Keratinocyte (primary cell): ENCODE results near the gene SSBP4. TPM values are rescaled to one million over a fixed set of nuclear protein-coding genes. Genes with fewer than 3 reads are reported as not detected.

Source experiments
- DNase-seq: peaks from one replicate; pipeline ENCODE4 v3.0.0-alpha.2; 2011; ENCODE audit warnings: low read depth, missing footprints, low spot score
- FAIRE-seq: peaks from 2 replicates; lab custom pipeline; 2011; peaks lifted over from hg19 to GRCh38; lab: Jason Lieb, UNC
- H2AFZ ChIP-seq: 2 replicates; pipeline ENCODE4 v1.6.0; 2012; ENCODE audit warnings: low read length, control low read depth, inconsistent platforms; ENCODE audit not compliant: control insufficient read depth
- H3K27ac ChIP-seq: 2 replicates; pipeline ENCODE4 v1.5.1; 2011; ENCODE audit warnings: low read length; ENCODE audit not compliant: control insufficient read depth, insufficient read depth
- H3K27me3 ChIP-seq: 3 replicates; pipeline ENCODE4 v1.6.0; 2011; ENCODE audit warnings: low read length; ENCODE audit not compliant: control insufficient read depth, insufficient read depth; ENCODE audit errors: extremely low read depth
- H3K36me3 ChIP-seq, 2 experiments: 2 replicates in 1 of 2; 3 replicates in 1 of 2; pipeline ENCODE4 v1.5.1; 2011; ENCODE audit warnings: low read length in 2 of 2, mild to moderate bottlenecking in 1 of 2; ENCODE audit not compliant: control insufficient read depth in 2 of 2, insufficient read depth in 2 of 2; ENCODE audit errors: extremely low read depth in 1 of 2
- H3K4me1 ChIP-seq: 3 replicates; pipeline ENCODE4 v1.5.1; 2011; ENCODE audit warnings: low read length; ENCODE audit not compliant: control insufficient read depth, insufficient read depth; ENCODE audit errors: extremely low read depth
- H3K4me2 ChIP-seq: 3 replicates; pipeline ENCODE4 v1.6.0; 2011; ENCODE audit warnings: low read depth, low read length; ENCODE audit not compliant: control insufficient read depth, insufficient read depth; ENCODE audit errors: extremely low read depth
- H3K4me3 ChIP-seq, 3 experiments: fragments of 200-600 bp in 1 of 3; sonication (generic) in 1 of 3; 2 replicates in 2 of 3; 3 replicates in 1 of 3; pipeline ENCODE4 v1.5.1; 2011 to 2016; ENCODE audit warnings: low read length in 3 of 3, mild to moderate bottlenecking in 3 of 3, control low read depth in 2 of 3, inconsistent platforms in 1 of 3, low read depth in 1 of 3, mixed read lengths in 1 of 3, mixed run types in 1 of 3, moderate library complexity in 1 of 3; ENCODE audit not compliant: control insufficient read depth in 2 of 3, insufficient read depth in 2 of 3; ENCODE audit errors: extremely low read depth in 1 of 3
- H3K79me2 ChIP-seq: 2 replicates; pipeline ENCODE4 v1.6.0; 2012; ENCODE audit warnings: low read length; ENCODE audit not compliant: control insufficient read depth, insufficient read depth
- H3K9ac ChIP-seq: 3 replicates; pipeline ENCODE4 v1.6.0; 2011; ENCODE audit warnings: low read length; ENCODE audit not compliant: control insufficient read depth, insufficient read depth; ENCODE audit errors: extremely low read depth
- H3K9me1 ChIP-seq: 3 replicates; pipeline ENCODE4 v1.6.0; 2011; ENCODE audit warnings: low read length; ENCODE audit not compliant: control insufficient read depth, insufficient read depth; ENCODE audit errors: extremely low read depth
- H3K9me3 ChIP-seq: 2 replicates; pipeline ENCODE4 v1.5.1; 2012; ENCODE audit warnings: low read depth, low read length; ENCODE audit not compliant: control insufficient read depth
- H4K20me1 ChIP-seq: 3 replicates; pipeline ENCODE4 v1.6.0; 2011; ENCODE audit warnings: low read length; ENCODE audit not compliant: control insufficient read depth, insufficient read depth; ENCODE audit errors: extremely low read depth
- EZH2 ChIP-seq: IDR thresholded peaks from one replicate; pipeline ENCODE4 v1.6.1; 2012; ENCODE audit warnings: inconsistent platforms, mild to moderate bottlenecking, low read length, moderate library complexity
- dilution Hi-C: fragments of 300-500 bp; cut with MboI; formaldehyde crosslinking; loops from one replicate; pipeline ENCODE4 v1.7.0; 2020; ENCODE audit warnings: low sequenced_read_pairs; ENCODE audit not compliant: extremely low pct_ligation_motif_present
- polyA plus RNA-seq, 5 experiments: library from polyadenylated mRNA; depleted of rRNA in 3 of 5; stranded (reverse) in 3 of 5; stranded (forward) in 1 of 5; unstranded in 1 of 5; fragments of >200 nt; gene quantifications; 1 replicate in 1 of 5; 2 replicates in 3 of 5; 3 replicates in 1 of 5; pipeline versions ENCODE4 v1.2.1 to v1.2.3, GENCODE V29; 2011 to 2012; ENCODE audit warnings: missing spikeins in 2 of 5, low read depth in 1 of 5, low replicate concordance in 1 of 5
- TF ChIP-seq, protein P1 (sequence below), 3 experiments: IDR thresholded peaks in 1 of 3; conservative IDR thresholded peaks in 1 of 3; optimal IDR thresholded peaks in 1 of 3; 2 replicates in 2 of 3; 3 replicates in 1 of 3; pipeline versions ENCODE3 to v1.5.1; 2011; ENCODE audit warnings: low read length in 3 of 3, mild to moderate bottlenecking in 3 of 3, moderate library complexity in 2 of 3, control low read depth in 1 of 3, inconsistent platforms in 1 of 3; ENCODE audit not compliant: insufficient read depth in 2 of 3; ENCODE audit errors: extremely low read depth in 1 of 3

The SSBP4 gene
- polyA plus RNA-seq, 1 donor (not counting 4 experiments of a cell fraction or from before 2014, with no cell fraction given), result 7.5 TPM

DNA sequence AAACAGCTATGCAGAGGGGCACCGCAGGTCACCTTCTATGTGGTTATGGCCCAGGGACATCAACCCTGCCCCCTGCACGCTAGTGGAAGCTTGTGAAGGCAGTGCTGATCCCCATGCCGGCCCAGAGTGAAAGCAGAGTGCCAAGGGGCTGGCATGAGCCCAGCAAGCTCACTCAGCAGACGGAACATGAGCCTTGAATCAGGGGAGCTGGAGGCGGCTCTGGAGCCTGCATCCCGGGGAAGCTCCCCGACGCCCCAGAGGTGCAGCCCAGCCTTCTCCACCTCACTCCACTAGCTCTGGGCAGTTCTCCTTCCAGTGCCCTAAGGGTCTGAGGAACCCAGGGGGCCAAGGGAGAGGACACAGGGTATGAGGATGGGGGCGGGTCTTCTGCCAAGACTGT, 37.8 kb downstream of the SSBP4 start:
- Histone ChIP-seq H2AFZ (no peak overlapping the region), H3K9ac (no peak overlapping the region), H3K9me1 (peaks cover 5% of the 10 kb centered on the region), H4K20me1 (peaks cover 21% of the 10 kb centered on the region), H3K4me1 (peaks cover 26% of the 10 kb centered on the region), H3K36me3 (peaks cover 31 to 59% of the 10 kb centered on the region in 2 experiments), H3K4me3 (no peak overlapping the region), H3K27ac (no peak overlapping the region), H3K27me3 (no peaks in the 10 kb centered on the region), H3K79me2 (peaks cover 6% of the 10 kb centered on the region), H3K4me2 (no peak overlapping the region), H3K9me3 (no peaks in the 10 kb centered on the region)
- no peak for TF ChIP-seq EZH2
- TF ChIP-seq, protein P1, sequence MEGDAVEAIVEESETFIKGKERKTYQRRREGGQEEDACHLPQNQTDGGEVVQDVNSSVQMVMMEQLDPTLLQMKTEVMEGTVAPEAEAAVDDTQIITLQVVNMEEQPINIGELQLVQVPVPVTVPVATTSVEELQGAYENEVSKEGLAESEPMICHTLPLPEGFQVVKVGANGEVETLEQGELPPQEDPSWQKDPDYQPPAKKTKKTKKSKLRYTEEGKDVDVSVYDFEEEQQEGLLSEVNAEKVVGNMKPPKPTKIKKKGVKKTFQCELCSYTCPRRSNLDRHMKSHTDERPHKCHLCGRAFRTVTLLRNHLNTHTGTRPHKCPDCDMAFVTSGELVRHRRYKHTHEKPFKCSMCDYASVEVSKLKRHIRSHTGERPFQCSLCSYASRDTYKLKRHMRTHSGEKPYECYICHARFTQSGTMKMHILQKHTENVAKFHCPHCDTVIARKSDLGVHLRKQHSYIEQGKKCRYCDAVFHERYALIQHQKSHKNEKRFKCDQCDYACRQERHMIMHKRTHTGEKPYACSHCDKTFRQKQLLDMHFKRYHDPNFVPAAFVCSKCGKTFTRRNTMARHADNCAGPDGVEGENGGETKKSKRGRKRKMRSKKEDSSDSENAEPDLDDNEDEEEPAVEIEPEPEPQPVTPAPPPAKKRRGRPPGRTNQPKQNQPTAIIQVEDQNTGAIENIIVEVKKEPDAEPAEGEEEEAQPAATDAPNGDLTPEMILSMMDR (optimal IDR thresholded peaks at IDR 0.05 in 1 of 3, IDR thresholded peaks at IDR 0.05 in 1 of 3, conservative IDR thresholded peaks at IDR 0.05 in 1 of 3; ENCODE audit: extremely low read depth in 1 of 3, insufficient read depth in 2 of 3, low read length in 3 of 3), result no peak
- no peak for FAIRE-seq
- DNase-seq, result no peak
- dilution Hi-C loops, result no loop called here

DNA sequence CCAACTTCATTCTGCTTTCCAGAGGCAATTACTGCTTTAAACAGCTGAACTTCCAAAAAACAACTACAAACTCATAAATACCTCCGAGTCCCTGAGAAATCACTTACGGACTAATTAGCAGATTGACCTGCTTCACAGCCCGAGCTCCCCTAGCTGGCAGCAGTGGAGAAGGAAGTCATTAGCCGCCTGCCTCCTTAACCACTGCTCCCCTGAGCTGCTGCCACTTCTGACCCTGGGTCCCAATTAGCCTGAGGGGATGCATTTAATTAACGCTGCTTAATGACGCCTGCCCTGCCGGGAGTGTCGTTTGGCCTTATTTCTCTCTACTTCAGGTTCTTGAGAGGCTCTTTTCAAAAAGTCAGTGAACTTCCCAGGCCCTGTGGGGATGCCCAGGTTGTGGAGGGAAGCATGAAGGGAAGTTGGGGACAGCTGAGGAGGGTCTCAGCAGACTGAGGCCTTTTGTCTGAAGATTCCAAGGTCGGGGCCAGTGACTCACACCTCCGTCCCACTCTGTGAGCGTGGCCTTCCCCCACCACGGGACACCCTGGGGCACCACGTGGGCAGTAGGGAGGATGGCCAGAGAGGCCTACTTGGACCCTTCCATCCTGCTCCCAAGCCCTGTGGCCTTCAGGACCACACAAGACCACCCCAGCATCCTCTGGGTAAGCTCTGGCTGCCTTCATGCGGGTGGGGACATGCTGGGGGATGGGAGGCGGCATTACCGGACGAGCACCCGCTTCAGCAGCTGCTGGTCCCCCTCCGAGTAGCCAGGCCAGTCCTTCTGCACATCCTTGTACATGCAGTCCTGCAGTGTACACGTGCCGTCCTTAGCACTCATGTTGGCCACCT, 38.5 kb downstream of the SSBP4 start:
- H3K4me1 ChIP-seq, result peaks cover 26% of the 10 kb centered on the region
- H3K9me3 ChIP-seq, result no peaks in the 10 kb centered on the region
- dilution Hi-C loops, result no loop called here
- H3K4me2 ChIP-seq, result no peak overlapping the region
- FAIRE-seq (no peak), DNase-seq (no peak)
- TF ChIP-seq EZH2, result no peak
- TF ChIP-seq, protein P1 (optimal IDR thresholded peaks at IDR 0.05 in 1 of 3, IDR thresholded peaks at IDR 0.05 in 1 of 3, conservative IDR thresholded peaks at IDR 0.05 in 1 of 3; ENCODE audit: extremely low read depth in 1 of 3, insufficient read depth in 2 of 3, low read length in 3 of 3), result no peak
- H3K36me3 ChIP-seq, result peaks cover 32 to 52% of the 10 kb centered on the region in 2 experiments
- H3K9ac ChIP-seq, result no peak overlapping the region
- peaks cover 22% of the 10 kb centered on the region for H4K20me1 ChIP-seq
- no peak overlapping the region for H3K4me3 ChIP-seq
- H3K27me3 ChIP-seq, result no peaks in the 10 kb centered on the region
- peaks cover 5% of the 10 kb centered on the region for H3K9me1 ChIP-seq
- no peak overlapping the region for H3K27ac ChIP-seq
- no peak overlapping the region for H2AFZ ChIP-seq
- peaks cover 4% of the 10 kb centered on the region for H3K79me2 ChIP-seq
